Body of pancreas (tissue), 4 donors: Measurements from ENCODE around the gene YWHAQ. TPM values are rescaled to one million over a fixed set of nuclear protein-coding genes. Genes with fewer than 3 reads are reported as not detected.

Experiments used
- ATAC-seq: fragments of 150-250 bp; one replicate; pipeline ENCODE4 v1.9.1; 2016
- DNase-seq, 4 donors: peaks; one replicate each; pipeline ENCODE4 v3.0.0-alpha.2; 2019
- H3K27ac ChIP-seq, 4 donors: fragments of 200-600 bp; sonication (generic); 1 replicate in 3 of 4; 2 replicates in 1 of 4; pipeline versions ENCODE4 v1.5.1 to v1.6.1; 2016 to 2019; ENCODE audit warnings: mild to moderate bottlenecking in 1 of 4, mixed read lengths in 1 of 4, moderate library complexity in 1 of 4
- H3K27me3 ChIP-seq, 2 donors: fragments of 200-600 bp; sonication (generic); one replicate each; pipeline ENCODE4 v1.6.0; 2016; ENCODE audit warnings: mild to moderate bottlenecking in 1 of 2
- H3K36me3 ChIP-seq, 2 donors: fragments of 200-600 bp; sonication (generic); replicated peaks in 1 of 2; 2 replicates each; pipeline ENCODE4 v1.5.1; 2016; ENCODE audit warnings: low read depth in 2 of 2; ENCODE audit not compliant: insufficient read depth in 1 of 2
- H3K4me1 ChIP-seq: fragments of 200-600 bp; sonication (generic); one replicate; pipeline ENCODE4 v1.6.0; 2016
- H3K4me3 ChIP-seq, 2 donors: fragments of 200-600 bp; sonication (generic); 1 replicate in 1 of 2; 2 replicates in 1 of 2; pipeline ENCODE4 v1.5.1; 2016 to 2019
- H3K9me3 ChIP-seq, 3 donors: fragments of 200-600 bp; sonication (generic); 1 replicate in 2 of 3; 2 replicates in 1 of 3; pipeline ENCODE4 v1.5.1; 2016
- POLR2A ChIP-seq, 3 donors: fragments of 450-650 bp; IDR thresholded peaks; one replicate each; pipeline ENCODE4 v1.6.1; 2016; ENCODE audit warnings: antibody characterized with exemption in 3 of 3, mild to moderate bottlenecking in 2 of 3
- WGBS, 2 donors: methylation state at CpG; one replicate each; pipeline ENCODE4 v1.1.5; 2017; 5-methylcytosine and 5-hydroxymethylcytosine counted together
- intact Hi-C: fragments of 100-400 bp; cut with DNase I; formaldehyde crosslinking; loops from one replicate; pipeline ENCODE4 v1.15.1; 2023
- total RNA-seq, 2 donors: library from RNA; depleted of rRNA; stranded (reverse); fragments of >200 nt; gene quantifications; one replicate each; pipeline ENCODE4 v1.1.0, GENCODE V29; 2016
- TF ChIP-seq, protein P1 (sequence below), 7 experiments: fragments of 450-650 bp in 4 of 7; fragments of 200-600 bp in 3 of 7; sonication (generic) in 3 of 7; IDR thresholded peaks; one replicate each; pipeline ENCODE4 v1.5.1; 2016 to 2019; ENCODE audit warnings: antibody characterized with exemption in 7 of 7

The YWHAQ gene
- total RNA-seq, 2 donors from 2014 or later, result 69.2 to 132 TPM

DNA sequence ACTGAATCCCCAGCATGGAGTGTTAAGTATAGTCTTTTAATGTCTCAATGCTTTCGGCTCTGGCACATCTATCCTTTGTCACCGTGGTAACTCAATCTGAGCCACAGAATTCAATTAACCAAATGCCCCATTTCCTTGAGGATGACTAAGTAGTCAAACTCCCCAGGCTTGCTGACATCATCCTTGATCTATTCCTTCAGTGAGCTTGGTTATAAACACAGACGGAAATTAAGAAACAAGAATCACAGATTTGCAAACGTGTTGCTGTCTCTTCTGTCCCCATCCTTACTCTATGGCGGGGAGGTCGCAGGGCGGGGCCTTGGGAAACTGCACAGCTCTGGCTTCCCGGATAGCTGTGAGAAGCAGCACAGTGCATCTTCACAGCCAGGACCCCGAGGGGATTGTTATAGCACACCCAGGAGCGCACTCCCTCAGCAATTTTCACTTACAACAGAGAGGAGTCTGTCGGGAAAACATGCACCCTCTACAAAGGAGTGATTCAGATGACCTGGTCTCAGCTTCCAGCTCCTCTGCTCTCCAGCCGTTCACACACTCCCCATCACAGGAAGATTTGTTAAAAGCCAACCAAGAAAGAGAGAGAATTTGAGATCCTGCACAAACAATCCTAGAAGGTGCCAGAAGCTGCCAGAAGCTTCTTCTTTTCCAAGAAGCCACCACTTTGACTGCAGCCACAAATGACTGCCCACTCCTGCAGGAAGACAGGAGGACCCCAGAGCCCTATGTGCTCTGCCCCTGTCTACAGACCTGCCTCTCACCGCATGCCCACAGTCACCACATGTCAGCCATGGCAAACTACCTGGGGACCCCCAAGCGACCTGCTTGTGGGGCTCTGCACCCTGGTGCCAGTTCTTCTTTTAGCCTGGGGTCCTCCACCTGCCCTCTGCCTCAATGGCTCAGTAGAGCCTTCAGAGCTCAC lies 44.9 kb upstream of the YWHAQ start:
- Histone ChIP-seq H3K9me3 (no peaks in the 10 kb centered on the region), H3K27me3 (no peaks in the 10 kb centered on the region), H3K27ac (no peak overlapping the region), H3K4me1 (no peaks in the 10 kb centered on the region), H3K36me3 (no peaks in the 10 kb centered on the region), H3K4me3 (no peak overlapping the region)
- no peak for ATAC-seq
- WGBS, 2 donors, result 42 to 54% methylated on average over 14 of the region's 14 CpGs
- intact Hi-C loops, result no loop called here
- TF ChIP-seq, protein P1, sequence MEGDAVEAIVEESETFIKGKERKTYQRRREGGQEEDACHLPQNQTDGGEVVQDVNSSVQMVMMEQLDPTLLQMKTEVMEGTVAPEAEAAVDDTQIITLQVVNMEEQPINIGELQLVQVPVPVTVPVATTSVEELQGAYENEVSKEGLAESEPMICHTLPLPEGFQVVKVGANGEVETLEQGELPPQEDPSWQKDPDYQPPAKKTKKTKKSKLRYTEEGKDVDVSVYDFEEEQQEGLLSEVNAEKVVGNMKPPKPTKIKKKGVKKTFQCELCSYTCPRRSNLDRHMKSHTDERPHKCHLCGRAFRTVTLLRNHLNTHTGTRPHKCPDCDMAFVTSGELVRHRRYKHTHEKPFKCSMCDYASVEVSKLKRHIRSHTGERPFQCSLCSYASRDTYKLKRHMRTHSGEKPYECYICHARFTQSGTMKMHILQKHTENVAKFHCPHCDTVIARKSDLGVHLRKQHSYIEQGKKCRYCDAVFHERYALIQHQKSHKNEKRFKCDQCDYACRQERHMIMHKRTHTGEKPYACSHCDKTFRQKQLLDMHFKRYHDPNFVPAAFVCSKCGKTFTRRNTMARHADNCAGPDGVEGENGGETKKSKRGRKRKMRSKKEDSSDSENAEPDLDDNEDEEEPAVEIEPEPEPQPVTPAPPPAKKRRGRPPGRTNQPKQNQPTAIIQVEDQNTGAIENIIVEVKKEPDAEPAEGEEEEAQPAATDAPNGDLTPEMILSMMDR (IDR thresholded peaks at IDR 0.05), result no peak
- TF ChIP-seq POLR2A (IDR thresholded peaks at IDR 0.05), result no peak
- DNase-seq, result no peak

DNA sequence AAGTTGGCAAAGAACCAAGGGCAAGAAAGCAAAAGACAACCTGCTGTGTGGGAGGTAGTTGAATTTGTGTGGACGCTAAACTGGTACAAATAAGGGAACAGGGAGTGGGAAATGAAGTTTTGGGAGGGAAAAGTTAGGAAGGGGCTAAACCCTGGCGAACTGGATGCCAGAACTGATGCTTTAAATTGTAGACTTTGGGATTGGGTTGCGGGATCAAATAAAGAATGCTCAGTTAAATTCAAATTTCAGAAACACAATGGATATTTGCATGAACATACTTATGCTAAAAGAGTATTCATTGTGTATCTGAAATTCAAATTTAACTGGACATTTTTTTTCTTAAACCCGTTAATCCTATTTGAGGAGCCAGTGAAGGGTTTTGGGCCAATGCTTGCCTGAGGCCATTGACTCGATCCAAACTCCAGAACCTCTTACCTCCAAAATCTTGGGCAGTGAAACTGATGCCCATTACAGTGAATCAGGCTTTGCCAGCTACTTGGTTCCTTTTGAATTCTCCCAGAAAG lies 44.2 kb upstream of the YWHAQ start:
- ATAC-seq, result no peak
- no peaks in the 10 kb centered on the region for H3K4me1 ChIP-seq
- TF ChIP-seq, protein P1 (IDR thresholded peaks at IDR 0.05), result no peak
- TF ChIP-seq POLR2A (IDR thresholded peaks at IDR 0.05), result no peak
- 82 to 92% methylated on average over 5 of the region's 5 CpGs for WGBS, 2 donors
- H3K36me3 ChIP-seq, result no peaks in the 10 kb centered on the region
- H3K9me3 ChIP-seq, result no peaks in the 10 kb centered on the region
- intact Hi-C loops, result no loop called here
- H3K4me3 ChIP-seq, result no peak overlapping the region
- H3K27me3 ChIP-seq, result no peaks in the 10 kb centered on the region
- H3K27ac ChIP-seq, result no peak overlapping the region
- DNase-seq, result no peak

DNA sequence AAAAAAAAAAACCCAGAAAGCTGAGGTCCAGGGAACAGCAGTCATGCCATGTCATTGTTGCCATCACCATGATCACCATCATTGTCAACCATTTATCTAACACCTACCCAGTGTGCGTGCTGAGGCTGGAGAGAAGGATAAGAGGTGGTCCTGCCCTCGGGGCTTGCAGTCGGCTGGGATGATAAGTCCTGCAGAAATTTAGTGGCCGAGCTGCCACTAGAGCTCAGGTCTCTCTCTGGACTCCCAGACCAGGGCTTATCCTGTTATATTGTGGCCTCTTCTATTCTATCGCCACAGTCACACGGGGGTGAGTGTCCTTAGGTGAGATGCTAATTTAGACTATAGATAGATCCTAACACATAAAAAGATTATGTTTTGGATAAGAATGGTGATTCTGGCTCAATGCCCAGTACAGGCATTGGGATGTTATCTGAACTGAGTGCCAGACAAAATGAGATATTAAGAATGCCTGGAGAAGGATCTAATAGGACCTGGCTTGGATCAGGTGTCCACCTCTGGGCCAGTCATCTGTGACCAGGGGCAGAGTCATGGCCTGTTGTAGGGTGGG lies 43.2 kb upstream of the YWHAQ start:
- ATAC-seq (no peak), DNase-seq (no peak)
- no peak for TF ChIP-seq POLR2A (IDR thresholded peaks at IDR 0.05)
- TF ChIP-seq, protein P1 (IDR thresholded peaks at IDR 0.05), result no peak
- H3K27me3 ChIP-seq, result no peaks in the 10 kb centered on the region
- 87 to 90% methylated on average over 6 of the region's 6 CpGs for WGBS, 2 donors
- H3K27ac ChIP-seq, result no peak overlapping the region
- intact Hi-C loops, result no loop called here
- no peak overlapping the region for H3K4me3 ChIP-seq
- no peaks in the 10 kb centered on the region for H3K9me3 ChIP-seq
- peaks cover 3% of the 10 kb centered on the region for H3K4me1 ChIP-seq
- no peaks in the 10 kb centered on the region for H3K36me3 ChIP-seq

DNA sequence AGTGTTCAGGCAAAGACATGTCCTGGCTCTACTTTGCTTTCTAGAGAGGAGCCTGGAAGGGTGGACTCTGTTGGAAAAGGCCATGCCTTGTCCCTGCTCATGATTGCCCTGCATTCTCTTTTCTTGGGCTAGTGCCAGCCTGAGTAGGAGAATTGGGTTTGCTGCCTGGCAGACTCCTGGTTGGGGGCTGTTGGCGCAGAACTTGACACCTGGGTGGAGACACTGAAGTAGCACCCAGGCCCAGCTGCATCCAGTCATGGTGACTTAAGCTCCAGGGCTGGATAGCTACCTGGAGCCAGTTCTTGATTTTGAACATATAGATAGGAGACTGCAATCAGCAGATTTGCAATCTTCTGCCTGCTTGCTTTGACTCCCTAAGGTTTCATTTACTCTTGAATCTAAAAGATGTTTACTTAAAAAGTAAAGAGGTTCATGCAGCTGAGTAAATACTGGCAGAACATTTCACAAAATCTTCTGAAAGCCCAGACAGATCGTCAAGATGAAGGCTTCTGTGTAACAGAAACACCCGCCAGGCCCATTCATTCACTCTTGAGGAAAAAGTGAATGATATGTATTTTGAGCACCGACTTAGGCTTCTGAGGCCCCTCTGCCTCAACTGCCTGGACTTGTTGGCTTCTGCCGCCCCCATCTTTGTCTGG lies 38.0 kb upstream of the YWHAQ start:
- H3K27ac ChIP-seq, result no peak overlapping the region
- no peak for ATAC-seq

More for the DNA sequence above, 38.0 kb upstream of the YWHAQ start:
- DNase-seq, result peak in 2 of 4 donors; percentile 24 to 41
- intact Hi-C loops, result no loop called here
- H3K27me3 ChIP-seq, result no peaks in the 10 kb centered on the region
- no peaks in the 10 kb centered on the region for H3K36me3 ChIP-seq
- no peaks in the 10 kb centered on the region for H3K9me3 ChIP-seq
- WGBS, 2 donors, result 57 to 61% methylated on average over 4 to 5 of the region's 5 CpGs
- H3K4me3 ChIP-seq, result no peak overlapping the region
- H3K4me1 ChIP-seq, result peaks cover 9% of the 10 kb centered on the region
- TF ChIP-seq POLR2A (IDR thresholded peaks at IDR 0.05), result no peak
- TF ChIP-seq, protein P1 (IDR thresholded peaks at IDR 0.05), result no peak
